Neuronal stem cell (in vitro differentiated cells): ENCODE measurements around the gene SCAND1.
A peak's percentile ranks its signal among the peaks of the same experiment; 100 is the strongest.
"Not testable (repeated sequence)": the region's sequence is repeated elsewhere in the genome, so short reads cannot be mapped to it uniquely, and the experiment has no call there.

Experiments used
- DNase-seq: peaks from one replicate; pipeline ENCODE4 v3.0.0-alpha.2; 2013; ENCODE audit warnings: low spot score
- H2AFZ ChIP-seq: one replicate; pipeline ENCODE4 v1.6.1; 2013; ENCODE audit warnings: mild to moderate bottlenecking, low read length, inconsistent platforms
- H2AK5ac ChIP-seq: 2 replicates; pipeline ENCODE4 v1.6.1; 2013; ENCODE audit warnings: low read depth, mild to moderate bottlenecking, inconsistent platforms, low read length, moderate library complexity, mixed read lengths
- H2BK120ac ChIP-seq: 2 replicates; pipeline ENCODE4 v1.6.1; 2013; ENCODE audit warnings: low read depth, mild to moderate bottlenecking, inconsistent platforms, low read length, moderate library complexity, mixed read lengths
- H2BK12ac ChIP-seq: one replicate; pipeline ENCODE4 v1.6.1; 2013; ENCODE audit warnings: low read length, inconsistent platforms
- H2BK15ac ChIP-seq: 2 replicates; pipeline ENCODE4 v1.6.1; 2013; ENCODE audit warnings: mild to moderate bottlenecking, low read length, inconsistent platforms, mixed read lengths
- H2BK5ac ChIP-seq: one replicate; pipeline ENCODE4 v1.6.1; 2013; ENCODE audit warnings: inconsistent platforms, mild to moderate bottlenecking, low read length, moderate library complexity
- H3K14ac ChIP-seq: one replicate; pipeline ENCODE4 v1.6.1; 2013; ENCODE audit warnings: low read length, inconsistent platforms
- H3K18ac ChIP-seq: 2 replicates; pipeline ENCODE4 v1.6.1; 2013; ENCODE audit warnings: low read length, inconsistent platforms
- H3K23ac ChIP-seq: 2 replicates; pipeline ENCODE4 v1.6.1; 2013; ENCODE audit warnings: low read depth, mild to moderate bottlenecking, mixed read lengths, low read length, inconsistent platforms; ENCODE audit not compliant: poor library complexity
- H3K27ac ChIP-seq: replicated peaks from 3 replicates; pipeline ENCODE4 v1.5.1; 2013; ENCODE audit warnings: low read length, inconsistent platforms
- H3K27me3 ChIP-seq, 3 experiments: 2 replicates each; pipeline ENCODE4 v1.6.1; 2013; ENCODE audit warnings: low read length in 3 of 3, mild to moderate bottlenecking in 2 of 3, inconsistent platforms in 1 of 3, low read depth in 1 of 3, mixed read lengths in 1 of 3, moderate library complexity in 1 of 3; ENCODE audit not compliant: control insufficient read depth in 3 of 3, insufficient read depth in 3 of 3
- H3K36me3 ChIP-seq, 2 donors: replicated peaks in 1 of 2; 2 replicates each; pipeline ENCODE4 v1.6.1; 2013; ENCODE audit warnings: low read length in 2 of 2; ENCODE audit not compliant: control insufficient read depth in 2 of 2, insufficient read depth in 2 of 2
- H3K4ac ChIP-seq: 2 replicates; pipeline ENCODE4 v1.6.1; 2013; ENCODE audit warnings: inconsistent platforms, mild to moderate bottlenecking, low read length, moderate library complexity
- H3K4me1 ChIP-seq, 2 donors: 1 replicate in 1 of 2; 2 replicates in 1 of 2; pipeline ENCODE4 v1.6.1; 2013; ENCODE audit warnings: low read length in 2 of 2, low read depth in 1 of 2; ENCODE audit not compliant: control insufficient read depth in 2 of 2, insufficient read depth in 1 of 2
- H3K4me2 ChIP-seq: one replicate; pipeline ENCODE4 v1.6.1; 2013; ENCODE audit warnings: mild to moderate bottlenecking, low read length, inconsistent platforms; ENCODE audit not compliant: insufficient read depth, poor library complexity, severe bottlenecking
- H3K4me3 ChIP-seq, 2 donors: 2 replicates each; pipeline ENCODE4 v1.5.1; 2013; ENCODE audit warnings: low read length in 2 of 2, mild to moderate bottlenecking in 2 of 2, inconsistent platforms in 1 of 2, moderate library complexity in 1 of 2
- H3K79me1 ChIP-seq: one replicate; pipeline ENCODE4 v1.6.1; 2013; ENCODE audit warnings: low read depth, mild to moderate bottlenecking, inconsistent platforms, low read length, moderate library complexity
- H3K9ac ChIP-seq: one replicate; pipeline ENCODE4 v1.6.1; 2013; ENCODE audit warnings: mild to moderate bottlenecking, low read depth, low read length, inconsistent platforms; ENCODE audit not compliant: poor library complexity
- H3K9me3 ChIP-seq, 2 donors: replicated peaks in 1 of 2; 2 replicates each; pipeline versions ENCODE3 to v1.6.1; 2013; ENCODE audit warnings: low read length in 2 of 2, mild to moderate bottlenecking in 2 of 2, inconsistent platforms in 1 of 2, low read depth in 1 of 2, mixed read lengths in 1 of 2, moderate library complexity in 1 of 2; ENCODE audit not compliant: control insufficient read depth in 2 of 2, insufficient read depth in 1 of 2
- H4K8ac ChIP-seq: one replicate; pipeline ENCODE4 v1.6.1; 2013; ENCODE audit warnings: low read depth, mild to moderate bottlenecking, inconsistent platforms, low read length, moderate library complexity
- H4K91ac ChIP-seq: one replicate; pipeline ENCODE4 v1.6.1; 2013; ENCODE audit warnings: low read length, low read depth, mild to moderate bottlenecking, inconsistent platforms; ENCODE audit not compliant: poor library complexity
- WGBS, 2 donors: extraction: QIAGEN DNeasy Blood & Tissue Kit; methylation state at CpG; one replicate each; pipeline ENCODE4 v1.1.7; 2013; ENCODE audit warnings: missing lambda C conversion rate in 2 of 2, mixed read lengths in 1 of 2; ENCODE audit not compliant: insufficient read length in 2 of 2, insufficient replicate concordance in 1 of 2; ENCODE audit errors: extremely low coverage in 2 of 2; 5-methylcytosine and 5-hydroxymethylcytosine counted together

SCAND1 gene

GRCh38 chr20:35963878-35964277 is 9.6 kb upstream of the SCAND1 start:
- no peak overlapping the region for H2BK15ac ChIP-seq
- no peak overlapping the region for H3K4me3 ChIP-seq
- no peak overlapping the region for H2AK5ac ChIP-seq
- H2BK120ac ChIP-seq = no peak overlapping the region
- H4K8ac ChIP-seq = no peak overlapping the region
- H4K91ac ChIP-seq = no peak overlapping the region
- H3K4me1 ChIP-seq = no peaks in the 10 kb centered on the region
- no peaks in the 10 kb centered on the region for H3K27me3 ChIP-seq
- no peak overlapping the region for H3K18ac ChIP-seq
- H3K9ac ChIP-seq = no peak overlapping the region
- no peaks in the 10 kb centered on the region for H3K9me3 ChIP-seq
- no peak overlapping the region for H2AFZ ChIP-seq
- no peak overlapping the region for H2BK5ac ChIP-seq
- WGBS, 2 donors = no CpG with 5 or more reads among the region's 4 CpGs
- H3K14ac ChIP-seq = no peak overlapping the region
- H3K36me3 ChIP-seq = no peaks in the 10 kb centered on the region
- no peak overlapping the region for H3K27ac ChIP-seq
- H3K4ac ChIP-seq = no peak overlapping the region
- no peak overlapping the region for H3K4me2 ChIP-seq
- no peaks in the 10 kb centered on the region for H3K79me1 ChIP-seq
- DNase-seq = no peak
- H3K23ac ChIP-seq = no peak overlapping the region
- no peak overlapping the region for H2BK12ac ChIP-seq

GRCh38 chr20:35959291-35959690 is 5.0 kb upstream of the SCAND1 start:
- not testable (repeated sequence) for H2AK5ac ChIP-seq, H3K9ac ChIP-seq

GRCh38 chr20:35956616-35957015 is 2.3 kb upstream of the SCAND1 start:
- Histone ChIP-seq H3K4me3 (no peak overlapping the region), H2BK12ac (no peak overlapping the region), H2BK120ac (no peak overlapping the region), H2BK15ac (no peak overlapping the region), H3K27me3 (no peaks in the 10 kb centered on the region), H2AK5ac (no peak overlapping the region), H3K27ac (no peak overlapping the region), H2BK5ac (no peak overlapping the region), H3K9ac (no peak overlapping the region), H2AFZ (no peak overlapping the region), H3K4me2 (no peak overlapping the region), H3K23ac (no peak overlapping the region), H3K9me3 (no peaks in the 10 kb centered on the region), H4K8ac (no peak overlapping the region), H3K79me1 (peaks cover 2% of the 10 kb centered on the region), H3K14ac (no peak overlapping the region), H3K4ac (no peak overlapping the region), H3K4me1 (peaks cover 2% of the 10 kb centered on the region in 2 donors), H3K36me3 (peaks cover 2 to 16% of the 10 kb centered on the region in 2 donors), H3K18ac (no peak overlapping the region), H4K91ac (no peak overlapping the region)
- DNase-seq = no peak

More at GRCh38 chr20:35959291-35959690, 5.0 kb upstream of the SCAND1 start:
- not testable (repeated sequence) for H3K27me3 ChIP-seq, H3K36me3 ChIP-seq, H2BK120ac ChIP-seq, H2AFZ ChIP-seq, H3K4ac ChIP-seq, H4K8ac ChIP-seq, H2BK15ac ChIP-seq, H3K27ac ChIP-seq, H3K18ac ChIP-seq, H3K14ac ChIP-seq, DNase-seq, H3K79me1 ChIP-seq, H3K23ac ChIP-seq, H3K4me3 ChIP-seq, H3K9me3 ChIP-seq, H4K91ac ChIP-seq, H3K4me1 ChIP-seq, H2BK12ac ChIP-seq, H2BK5ac ChIP-seq, H3K4me2 ChIP-seq
- whole genome bisulfite sequencing, 2 donors = no CpG with 5 or more reads among the region's 6 CpGs

- H2BK12ac ChIP-seq = no peak overlapping the region
- no peak overlapping the region for H4K8ac ChIP-seq
- peak overlapping the region; percentile 13 for H3K18ac ChIP-seq
- peak overlapping the region; percentile 69 for H3K4me2 ChIP-seq
- no peak overlapping the region for H3K14ac ChIP-seq
- no peak for DNase-seq
- H3K27me3 ChIP-seq = no peaks in the 10 kb centered on the region
- no peak overlapping the region for H4K91ac ChIP-seq
- H2AK5ac ChIP-seq = no peak overlapping the region
- H3K36me3 ChIP-seq = peaks cover 2 to 25% of the 10 kb centered on the region in 2 donors
- no CpG with 5 or more reads among the region's 19 CpGs for WGBS, 2 donors
- H3K9me3 ChIP-seq = no peaks in the 10 kb centered on the region
- peak overlapping the region; percentile 50 for H3K9ac ChIP-seq
- peak overlapping the region; percentile 87 for H2AFZ ChIP-seq
- H3K4me3 ChIP-seq = peak overlapping the region; percentile 83 to 89
- no peak overlapping the region for H3K23ac ChIP-seq
- peak overlapping the region; percentile 71 for H3K27ac ChIP-seq
- peak overlapping the region; percentile 97 for H2BK5ac ChIP-seq
- H2BK120ac ChIP-seq = no peak overlapping the region
- no peak overlapping the region for H3K4ac ChIP-seq
- H2BK15ac ChIP-seq = peak overlapping the region; percentile 6
- peaks cover 2% of the 10 kb centered on the region for H3K79me1 ChIP-seq
- H3K4me1 ChIP-seq = peaks cover 2% of the 10 kb centered on the region in 2 donors
Measured at GRCh38 chr20:35954907-35955251, 577 bp upstream of the SCAND1 start.
